Activated T-helper 1 cell treated with anti-CD3 and anti-CD28 coated beads, Interleukin-12 subunit alpha, Interleukin-12 subunit beta, Interleukin-2, Interleukin-4 antibody, amounts not matched to agents 30 ng/mL and 10 ng/mL and 1 ng/mL, durations not matched to agents 14 hours and 24 hours and 36 hours (primary cell): Measurements from ENCODE around the gene SQSTM1. TPM values are rescaled to one million over a fixed set of nuclear protein-coding genes. Genes with fewer than 3 reads are reported as not detected.

Experiments used
- DNase-seq: peaks from one replicate; pipeline ENCODE4 v3.0.0; 2021; ENCODE audit warnings: low spot score
- H3K27ac Mint-ChIP-seq: one replicate; pipeline ENCODE4 v1.8.0; 2021; ENCODE audit warnings: mild to moderate bottlenecking, mixed read lengths
- H3K27me3 Mint-ChIP-seq: one replicate; pipeline ENCODE4 v1.8.0; 2022; ENCODE audit warnings: mild to moderate bottlenecking, moderate library complexity, mixed read lengths; ENCODE audit not compliant: insufficient read depth
- H3K36me3 Mint-ChIP-seq: one replicate; pipeline ENCODE4 v1.8.0; 2021; ENCODE audit warnings: low read depth, mixed read lengths
- H3K4me1 Mint-ChIP-seq: one replicate; pipeline ENCODE4 v1.8.0; 2021; ENCODE audit warnings: low read depth, mixed read lengths
- H3K4me3 Mint-ChIP-seq: one replicate; pipeline ENCODE4 v1.8.0; 2021; ENCODE audit warnings: mild to moderate bottlenecking, moderate library complexity, mixed read lengths
- H3K9me3 Mint-ChIP-seq: one replicate; pipeline ENCODE4 v1.8.0; 2021; ENCODE audit warnings: mixed read lengths
- intact Hi-C: fragments of 100-400 bp; cut with micrococcal nuclease; formaldehyde crosslinking; loops from one replicate; pipeline ENCODE4 v1.15.1; 2024
- total RNA-seq: library from RNA; stranded (reverse); gene quantifications from 2 replicates; pipeline ENCODE4 v1.2.3, GENCODE V29; 2022

SQSTM1 gene
- total RNA-seq, 1 donor from 2014 or later: 233 TPM

DNA sequence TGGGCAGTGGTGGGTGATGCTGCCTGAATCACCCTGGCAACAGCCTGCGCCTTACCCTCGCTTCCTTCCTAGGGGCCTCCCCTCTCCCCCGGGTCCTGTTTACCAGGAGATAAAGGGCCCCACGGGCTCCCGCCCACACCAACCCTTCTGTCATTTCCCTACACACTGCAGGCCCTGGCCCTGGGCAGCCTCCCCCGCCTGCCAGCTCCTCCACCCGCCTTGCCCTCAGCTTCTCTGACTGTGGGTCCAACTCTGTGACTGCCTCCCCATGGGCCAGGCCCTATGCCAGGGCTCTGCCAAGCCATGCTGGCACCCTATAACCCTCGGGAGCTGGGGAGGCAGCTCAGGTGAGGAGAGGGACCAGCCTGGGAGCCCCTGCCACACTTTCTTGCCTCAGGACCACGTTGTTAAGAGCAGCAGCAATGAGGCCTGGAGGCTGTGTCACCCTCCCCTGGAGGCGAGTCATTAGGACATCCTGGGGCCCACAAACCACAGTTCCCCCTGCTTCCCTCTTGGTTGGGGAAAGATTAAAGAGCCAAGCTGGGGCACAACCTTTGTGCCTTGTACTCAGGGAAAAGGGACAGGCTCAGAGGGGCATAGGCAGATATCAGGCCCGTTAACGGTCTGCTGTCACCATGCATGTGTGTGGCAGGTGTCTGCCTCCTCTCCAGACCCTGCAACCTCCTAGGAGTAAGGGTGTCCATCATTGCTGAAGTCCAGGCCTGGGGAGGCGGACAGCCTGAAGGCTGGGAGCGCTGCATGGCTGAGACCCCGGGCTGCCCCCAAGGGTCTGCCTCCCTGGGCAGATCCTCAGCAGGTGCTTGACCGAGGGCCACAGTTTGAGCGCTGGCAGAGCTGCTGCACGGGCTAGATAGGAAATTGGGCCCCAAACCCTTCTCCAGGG lies 16.8 kb upstream of the SQSTM1 start:
- Mint-ChIP-seq H3K27ac (peak overlapping the region; percentile 86), H3K4me3 (peak overlapping the region; percentile 87), H3K36me3 (peaks cover 20% of the 10 kb centered on the region), H3K4me1 (peaks cover 33% of the 10 kb centered on the region), H3K9me3 (no peaks in the 10 kb centered on the region), H3K27me3 (no peaks in the 10 kb centered on the region)
- DNase-seq: no peak
- intact Hi-C loops: loop anchor here (2.0 to 10.0 kb wide), 4 partner anchors 105 to 1569 kb away; partner anchors contain the start of gene PHYKPL

DNA sequence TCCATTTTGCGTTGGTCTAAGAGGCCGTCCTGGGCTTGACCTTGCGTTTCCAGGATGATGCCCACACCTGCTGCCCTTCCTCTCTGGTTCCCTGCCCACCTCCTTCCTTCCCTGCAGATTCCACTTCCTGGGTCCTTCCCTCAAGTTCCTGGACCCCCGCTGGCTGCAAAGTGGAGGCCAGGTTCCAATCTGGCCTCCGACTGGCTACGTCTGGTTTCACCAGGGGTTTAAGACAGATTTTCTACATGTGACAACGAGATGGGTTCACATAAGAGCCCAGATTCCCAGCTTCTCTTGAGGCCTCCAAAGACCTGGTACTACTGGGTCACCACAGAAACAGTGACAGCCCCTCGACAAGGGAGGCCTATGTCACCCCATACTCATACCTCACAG lies 16.2 kb upstream of the SQSTM1 start:
- Mint-ChIP-seq H3K36me3 (peaks cover 16% of the 10 kb centered on the region), H3K27ac (peak overlapping the region; percentile 84)
- intact Hi-C loops: loop anchor here (10.0 kb wide), 2 partner anchors 170 to 1570 kb away; partner anchors contain the start of gene PHYKPL

GRCh38 chr5:179805070-179805528 lies 15.6 kb upstream of the SQSTM1 start:
- intact Hi-C loops: loop anchor here (5.0 to 10.0 kb wide), 3 partner anchors 170 to 1570 kb away; partner anchors contain the start of gene PHYKPL
- no peaks in the 10 kb centered on the region for H3K9me3 Mint-ChIP-seq
- no peaks in the 10 kb centered on the region for H3K27me3 Mint-ChIP-seq
- H3K36me3 Mint-ChIP-seq: peaks cover 11% of the 10 kb centered on the region
- peak overlapping the region; percentile 87 for H3K4me3 Mint-ChIP-seq
- peaks cover 33% of the 10 kb centered on the region for H3K4me1 Mint-ChIP-seq
- peak overlapping the region; percentile 84 for H3K27ac Mint-ChIP-seq
- DNase-seq: no peak

More for the DNA sequence above, 16.2 kb upstream of the SQSTM1 start:
- H3K9me3 Mint-ChIP-seq: no peaks in the 10 kb centered on the region
- no peaks in the 10 kb centered on the region for H3K27me3 Mint-ChIP-seq
- H3K4me1 Mint-ChIP-seq: peaks cover 33% of the 10 kb centered on the region
- peak overlapping the region; percentile 87 for H3K4me3 Mint-ChIP-seq
- DNase-seq: no peak

- intact Hi-C loops: loop anchor here (1.0 to 10.0 kb wide), 6 partner anchors 15 to 1571 kb away; partner anchors contain the start of genes HNRNPH1, MRNIP, PHYKPL and SQSTM1
- Mint-ChIP-seq H3K36me3 (peaks cover 11% of the 10 kb centered on the region), H3K27ac (peak overlapping the region; percentile 84), H3K9me3 (no peaks in the 10 kb centered on the region), H3K4me3 (peak overlapping the region; percentile 87), H3K27me3 (no peaks in the 10 kb centered on the region), H3K4me1 (peaks cover 33% of the 10 kb centered on the region)
- DNase-seq: peak; percentile 31
Measured at GRCh38 chr5:179805529-179806249, 15.0 kb upstream of the SQSTM1 start.

GRCh38 chr5:179806250-179807048 lies 14.3 kb upstream of the SQSTM1 start, which contains the start of gene MGAT4B:
MGAT4B (minus strand) TSS chr5:179806866; CDS start chr5:179806583, 283 bp downstream.
- Mint-ChIP-seq H3K4me3 (peak within 1 kb of the TSS; percentile 86), H3K4me1 (peaks cover 33% of the 10 kb centered on the region), H3K27me3 (no peaks in the 10 kb centered on the region), H3K36me3 (peaks cover 11% of the 10 kb centered on the region), H3K27ac (peak within 1 kb of the TSS; percentile 81), H3K9me3 (no peaks in the 10 kb centered on the region)
- peak; percentile 67 for DNase-seq
- intact Hi-C loops: loop anchor here (1.0 to 10.0 kb wide), 6 partner anchors 14 to 1572 kb away; partner anchors contain the start of genes HNRNPH1, MRNIP, PHYKPL and SQSTM1

DNA sequence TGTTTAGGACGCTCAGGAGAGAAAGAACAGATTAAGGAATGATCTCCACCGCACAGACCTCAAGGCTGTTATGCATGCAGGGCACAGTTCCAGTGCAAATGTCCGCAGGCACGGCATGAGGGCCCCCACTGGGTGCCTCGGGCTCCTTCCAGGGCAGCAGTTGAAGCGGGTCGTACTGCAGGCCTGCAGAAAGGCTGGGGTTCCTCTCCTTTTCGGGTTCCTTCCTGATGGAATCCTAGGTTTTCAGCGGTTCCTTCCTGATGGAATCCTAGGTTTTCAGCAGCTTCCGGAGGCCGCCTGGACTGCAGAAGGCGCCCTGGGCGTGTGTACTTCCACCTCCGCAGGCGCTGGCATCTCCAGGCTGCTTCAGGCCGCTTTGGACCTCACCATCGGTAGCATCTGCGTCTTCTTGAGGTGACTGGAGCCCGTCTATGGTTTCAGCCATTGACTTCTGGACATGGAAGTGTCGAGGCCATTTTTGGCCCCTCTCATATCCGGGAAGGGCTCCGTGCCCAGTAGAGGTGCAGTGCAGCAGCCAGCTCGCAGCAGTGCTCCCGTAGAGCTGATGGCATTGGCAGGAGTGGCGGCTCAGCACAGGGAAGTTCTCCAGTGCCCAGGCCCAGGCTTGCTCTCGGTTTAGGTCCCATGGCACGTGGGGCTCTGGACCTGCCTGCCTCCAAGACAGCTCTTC lies 8.4 kb upstream of the SQSTM1 start:
- no peaks in the 10 kb centered on the region for H3K27me3 Mint-ChIP-seq
- peaks cover 5% of the 10 kb centered on the region for H3K4me1 Mint-ChIP-seq

GRCh38 chr5:179812997-179813607 lies 7.6 kb upstream of the SQSTM1 start:
- Mint-ChIP-seq H3K4me3 (no peak overlapping the region), H3K9me3 (no peaks in the 10 kb centered on the region), H3K36me3 (peaks cover 19% of the 10 kb centered on the region), H3K4me1 (peaks cover 13% of the 10 kb centered on the region), H3K27me3 (no peaks in the 10 kb centered on the region), H3K27ac (no peak overlapping the region)
- no peak for DNase-seq
- intact Hi-C loops: loop anchor here (10.0 kb wide), 2 partner anchors 1188 to 1372 kb away; partner anchors contain the start of gene CLK4

More for the DNA sequence above, 8.4 kb upstream of the SQSTM1 start:
- intact Hi-C loops: loop anchor here (10.0 kb wide), 2 partner anchors 1187 to 1373 kb away; partner anchors contain the start of gene CLK4
- Mint-ChIP-seq H3K36me3 (peaks cover 19% of the 10 kb centered on the region), H3K27ac (no peak overlapping the region), H3K9me3 (no peaks in the 10 kb centered on the region), H3K4me3 (no peak overlapping the region)
- DNase-seq: no peak

DNA sequence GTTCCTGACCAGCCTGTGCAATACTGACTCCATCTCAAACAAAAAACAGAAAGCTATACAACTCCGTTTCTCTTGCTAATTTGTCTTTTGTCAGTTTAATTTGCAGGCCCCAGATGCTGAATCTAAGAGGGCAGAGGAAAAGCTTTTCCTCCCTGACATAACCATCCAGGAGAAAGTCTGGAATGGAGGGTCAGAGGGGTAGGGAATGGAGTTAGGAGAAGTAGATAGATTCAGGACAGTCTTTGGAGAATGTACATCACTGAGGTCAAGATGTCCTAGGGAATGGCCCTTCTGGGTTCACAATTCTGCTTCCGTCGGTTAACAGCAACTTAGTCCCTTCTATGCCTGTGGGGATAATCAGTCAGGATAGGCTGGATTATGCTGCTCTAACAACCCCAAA lies 6.6 kb upstream of the SQSTM1 start:
- DNase-seq: no peak
- peaks cover 20% of the 10 kb centered on the region for H3K4me1 Mint-ChIP-seq
- no peaks in the 10 kb centered on the region for H3K27me3 Mint-ChIP-seq
- intact Hi-C loops: loop anchor here (10.0 kb wide), 2 partner anchors 1189 to 1371 kb away; partner anchors contain the start of gene CLK4
- H3K36me3 Mint-ChIP-seq: peaks cover 19% of the 10 kb centered on the region
- no peaks in the 10 kb centered on the region for H3K9me3 Mint-ChIP-seq
- H3K4me3 Mint-ChIP-seq: no peak overlapping the region
- no peak overlapping the region for H3K27ac Mint-ChIP-seq

GRCh38 chr5:179815491-179816249 lies 5.0 kb upstream of the SQSTM1 start:
- peak overlapping the region; percentile 54 for H3K4me3 Mint-ChIP-seq
- no peaks in the 10 kb centered on the region for H3K9me3 Mint-ChIP-seq
- peaks cover 19% of the 10 kb centered on the region for H3K36me3 Mint-ChIP-seq
- no peak for DNase-seq
- H3K27me3 Mint-ChIP-seq: no peaks in the 10 kb centered on the region
- H3K4me1 Mint-ChIP-seq: peaks cover 29% of the 10 kb centered on the region
- intact Hi-C loops: loop anchor here (5.0 to 10.0 kb wide), 3 partner anchors 138 to 1369 kb away; partner anchors contain the start of gene CLK4
- H3K27ac Mint-ChIP-seq: peak overlapping the region; percentile 83

- Mint-ChIP-seq H3K27ac (no peak overlapping the region), H3K36me3 (peaks cover 19% of the 10 kb centered on the region), H3K9me3 (no peaks in the 10 kb centered on the region), H3K27me3 (no peaks in the 10 kb centered on the region), H3K4me3 (no peak overlapping the region), H3K4me1 (peaks cover 29% of the 10 kb centered on the region)
- no peak for DNase-seq
- intact Hi-C loops: loop anchor here (5.0 to 10.0 kb wide), 3 partner anchors 139 to 1368 kb away; partner anchors contain the start of gene CLK4
Measured at GRCh38 chr5:179816401-179816795, 4.3 kb upstream of the SQSTM1 start.
